ENCODE measurements around the gene PIGS.

The PIGS gene

GRCh38 chr17:28549236-28550132, 21.8 kb downstream of the PIGS start:
- DNase-seq: peak; percentile 75

- no peak for DNase-seq
Observed at GRCh38 chr17:28548417-28549130, 22.8 kb downstream of the PIGS start.

- peak; percentile 90 for DNase-seq
Observed at GRCh38 chr17:28547623-28548416, 23.5 kb downstream of the PIGS start.

GRCh38 chr17:28547096-28547622, 24.2 kb downstream of the PIGS start:
- no peak for DNase-seq

GRCh38 chr17:28545787-28546415, 25.4 kb downstream of the PIGS start:
- no peak for DNase-seq

GRCh38 chr17:28545141-28545503, 26.2 kb downstream of the PIGS start:
- no peak for DNase-seq

- no peak for DNase-seq
Observed at GRCh38 chr17:28544402-28545140, 26.8 kb downstream of the PIGS start.

- no peak for DNase-seq
Observed at GRCh38 chr17:28541439-28541838, 29.9 kb downstream of the PIGS start.

- DNase-seq: no peak
Observed at GRCh38 chr17:28540231-28540630, 31.1 kb downstream of the PIGS start.

GRCh38 chr17:28538296-28538895, 32.9 kb downstream of the PIGS start:
- no peak for DNase-seq

GRCh38 chr17:28537219-28537610, 34.1 kb downstream of the PIGS start:
- no peak for DNase-seq

GRCh38 chr17:28536532-28537218, 34.6 kb downstream of the PIGS start:
- no peak for DNase-seq

- no peak for DNase-seq
Observed at GRCh38 chr17:28534740-28535375, 36.5 kb downstream of the PIGS start.

- DNase-seq: no peak
Observed at GRCh38 chr17:28533091-28533807, 38.1 kb downstream of the PIGS start.

GRCh38 chr17:28532050-28532960, 39.0 kb downstream of the PIGS start:
- DNase-seq: no peak

GRCh38 chr17:28530926-28531325, 40.4 kb downstream of the PIGS start:
- DNase-seq: no peak

- no peak for DNase-seq
Observed at GRCh38 chr17:28530250-28530649, 41.1 kb downstream of the PIGS start.

GRCh38 chr17:28529013-28529400, 42.3 kb downstream of the PIGS start:
- DNase-seq: no peak

Measured in MV-4-11 (cell line).